Ectodermal cell (in vitro differentiated cells): ENCODE data around the gene AIP.

Source experiments
- H3K27ac ChIP-seq: 2 replicates; pipeline ENCODE4 v1.7.0; 2013; ENCODE audit warnings: mild to moderate bottlenecking, low read depth, low read length; ENCODE audit not compliant: insufficient read depth, poor library complexity, severe bottlenecking
- H3K27me3 ChIP-seq: 2 replicates; pipeline ENCODE4 v1.7.0; 2013; ENCODE audit warnings: mild to moderate bottlenecking, low read length; ENCODE audit not compliant: insufficient read depth, control insufficient read depth, poor library complexity, severe bottlenecking
- H3K36me3 ChIP-seq: one replicate; pipeline ENCODE4 v1.7.0; 2013; ENCODE audit warnings: low read length; ENCODE audit not compliant: control insufficient read depth, insufficient read depth
- H3K4me1 ChIP-seq: one replicate; pipeline ENCODE4 v1.7.0; 2013; ENCODE audit warnings: low read length; ENCODE audit not compliant: control insufficient read depth, insufficient read depth
- H3K4me3 ChIP-seq: 2 replicates; pipeline ENCODE4 v1.7.0; 2013; ENCODE audit warnings: low read depth, low read length, control low read depth; ENCODE audit not compliant: insufficient read depth
- H3K9me3 ChIP-seq: 2 replicates; pipeline ENCODE4 v1.7.0; 2013; ENCODE audit warnings: mild to moderate bottlenecking, low read length, moderate library complexity; ENCODE audit not compliant: control insufficient read depth
- WGBS, 2 experiments: methylation state at CpG; one replicate each; pipeline ENCODE4 v1.1.7; 2013; ENCODE audit warnings: missing lambda C conversion rate in 2 of 2; 5-methylcytosine and 5-hydroxymethylcytosine counted together

Gene AIP

DNA sequence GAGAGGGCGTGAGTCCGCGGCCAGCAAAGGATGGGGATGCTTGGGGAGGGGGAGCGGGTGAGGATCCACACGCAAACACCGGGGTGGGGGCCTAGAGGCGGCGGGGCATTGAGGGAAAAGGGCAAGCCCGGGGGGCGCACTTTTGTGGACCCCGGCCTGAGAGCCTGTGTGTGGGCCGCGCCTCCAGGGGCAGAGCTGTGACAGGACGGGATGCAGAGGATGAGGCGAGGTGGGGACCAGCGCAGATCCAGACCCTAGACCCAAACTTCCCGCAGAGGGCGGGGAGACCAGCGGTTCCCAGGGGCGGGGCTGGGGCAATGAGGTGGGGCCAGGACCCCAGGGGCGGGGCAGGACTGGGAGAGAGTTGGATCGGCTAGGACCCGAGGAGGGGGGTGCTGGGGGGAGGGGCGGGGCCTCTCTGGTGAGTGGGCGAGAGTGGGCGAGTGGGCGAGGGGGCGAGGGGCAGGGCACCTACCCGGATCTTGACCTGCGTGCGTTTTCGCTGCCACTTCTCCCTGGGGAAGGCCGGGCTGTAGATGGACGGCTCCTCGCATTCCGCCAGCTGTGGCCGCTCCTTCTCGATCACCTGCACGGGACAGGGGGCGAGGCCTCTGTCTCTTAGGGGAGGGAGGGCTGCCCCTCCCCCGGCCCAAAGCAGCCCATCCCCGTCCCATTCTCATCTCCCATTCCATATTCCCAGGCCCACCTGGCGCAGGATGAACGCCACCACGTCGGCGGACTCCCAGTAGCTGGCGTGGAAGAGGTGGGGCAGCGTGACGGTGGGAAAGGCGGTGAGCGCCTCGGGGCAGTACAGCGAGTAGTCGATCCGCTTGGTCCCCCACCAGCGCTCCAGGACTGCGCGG is 11.8 kb downstream of the AIP start:
- Histone ChIP-seq H3K27ac (no peak overlapping the region), H3K9me3 (no peaks in the 10 kb centered on the region), H3K27me3 (no peaks in the 10 kb centered on the region), H3K4me1 (no peaks in the 10 kb centered on the region), H3K4me3 (no peak overlapping the region), H3K36me3 (peaks cover 11% of the 10 kb centered on the region)
- 92 to 93% methylated on average over 59 of the region's 59 CpGs for WGBS, 2 experiments

GRCh38 chr11:67495234-67496005 is 12.6 kb downstream of the AIP start:
- Histone ChIP-seq H3K4me3 (no peak overlapping the region), H3K27ac (no peak overlapping the region), H3K27me3 (no peaks in the 10 kb centered on the region), H3K36me3 (peaks cover 11% of the 10 kb centered on the region), H3K9me3 (no peaks in the 10 kb centered on the region), H3K4me1 (no peaks in the 10 kb centered on the region)
- 94% methylated on average over 16 of the region's 16 CpGs for WGBS, 2 experiments

DNA sequence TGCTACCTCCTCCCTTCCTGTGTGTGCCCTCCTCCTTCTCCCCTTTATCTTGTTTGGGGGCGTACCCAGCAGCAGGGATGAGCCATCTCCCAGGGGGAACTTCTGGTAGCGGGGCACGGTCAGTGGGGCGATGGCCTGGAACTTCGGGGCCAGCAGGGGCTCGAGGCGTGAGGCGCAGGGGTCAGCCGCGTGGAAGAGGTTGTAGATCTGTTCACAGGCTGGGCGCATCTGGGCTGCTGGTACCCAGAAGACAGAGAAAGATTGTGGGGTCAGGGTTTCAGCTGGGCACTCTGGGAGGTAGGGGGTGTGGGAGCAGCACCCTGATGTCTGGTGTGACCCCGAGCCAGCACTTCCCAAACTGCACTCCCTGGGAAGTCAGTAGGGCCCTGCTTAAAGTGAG is 13.3 kb downstream of the AIP start:
- Histone ChIP-seq H3K9me3 (no peaks in the 10 kb centered on the region), H3K4me1 (no peaks in the 10 kb centered on the region), H3K36me3 (peaks cover 11% of the 10 kb centered on the region), H3K27ac (no peak overlapping the region), H3K27me3 (no peaks in the 10 kb centered on the region), H3K4me3 (no peak overlapping the region)
- WGBS, 2 experiments: 95 to 96% methylated on average over 12 of the region's 12 CpGs

DNA sequence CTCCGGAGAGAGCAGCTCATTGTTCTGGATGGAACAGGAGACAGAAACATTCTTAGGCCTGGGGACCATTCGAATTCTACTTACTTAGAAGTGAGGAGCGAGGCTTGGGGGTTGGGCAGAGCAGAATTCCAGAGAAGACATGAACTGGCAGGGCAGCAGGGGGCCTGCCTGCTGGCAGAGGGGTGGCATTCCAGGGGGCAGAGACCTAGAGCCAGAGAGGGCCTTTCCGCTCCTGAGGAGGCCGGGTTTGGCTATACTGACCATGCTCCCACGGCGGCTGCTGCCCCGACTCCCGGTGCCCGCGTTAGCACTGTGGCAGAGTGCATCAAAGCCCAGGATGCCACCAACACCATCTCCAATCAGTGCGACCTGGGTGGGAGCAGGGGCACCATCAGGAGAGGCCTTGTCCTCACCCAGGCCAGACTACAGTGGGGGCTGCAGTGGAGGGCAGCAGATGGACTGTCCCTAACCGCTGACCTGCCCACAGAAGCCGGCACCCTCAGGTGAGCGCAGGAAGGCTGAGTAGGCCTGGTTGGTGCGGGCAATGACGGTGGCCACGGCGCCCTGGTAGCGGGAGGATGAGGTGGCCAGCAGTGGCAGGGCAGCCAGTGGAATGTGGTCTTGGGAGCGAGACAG is 14.9 kb downstream of the AIP start:
- no peak overlapping the region for H3K4me3 ChIP-seq
- no peak overlapping the region for H3K27ac ChIP-seq
- no peaks in the 10 kb centered on the region for H3K9me3 ChIP-seq
- no peaks in the 10 kb centered on the region for H3K4me1 ChIP-seq
- no peaks in the 10 kb centered on the region for H3K27me3 ChIP-seq
- H3K36me3 ChIP-seq: peaks cover 5% of the 10 kb centered on the region
- 93 to 95% methylated on average over 21 of the region's 21 CpGs for WGBS, 2 experiments

GRCh38 chr11:67498544-67498972 is 15.7 kb downstream of the AIP start:
- Histone ChIP-seq H3K27me3 (peaks cover 7% of the 10 kb centered on the region), H3K36me3 (no peaks in the 10 kb centered on the region), H3K4me3 (no peak overlapping the region), H3K9me3 (no peaks in the 10 kb centered on the region), H3K27ac (no peak overlapping the region), H3K4me1 (peaks cover 7% of the 10 kb centered on the region)
- 92 to 93% methylated on average over 21 of the region's 21 CpGs for WGBS, 2 experiments

DNA sequence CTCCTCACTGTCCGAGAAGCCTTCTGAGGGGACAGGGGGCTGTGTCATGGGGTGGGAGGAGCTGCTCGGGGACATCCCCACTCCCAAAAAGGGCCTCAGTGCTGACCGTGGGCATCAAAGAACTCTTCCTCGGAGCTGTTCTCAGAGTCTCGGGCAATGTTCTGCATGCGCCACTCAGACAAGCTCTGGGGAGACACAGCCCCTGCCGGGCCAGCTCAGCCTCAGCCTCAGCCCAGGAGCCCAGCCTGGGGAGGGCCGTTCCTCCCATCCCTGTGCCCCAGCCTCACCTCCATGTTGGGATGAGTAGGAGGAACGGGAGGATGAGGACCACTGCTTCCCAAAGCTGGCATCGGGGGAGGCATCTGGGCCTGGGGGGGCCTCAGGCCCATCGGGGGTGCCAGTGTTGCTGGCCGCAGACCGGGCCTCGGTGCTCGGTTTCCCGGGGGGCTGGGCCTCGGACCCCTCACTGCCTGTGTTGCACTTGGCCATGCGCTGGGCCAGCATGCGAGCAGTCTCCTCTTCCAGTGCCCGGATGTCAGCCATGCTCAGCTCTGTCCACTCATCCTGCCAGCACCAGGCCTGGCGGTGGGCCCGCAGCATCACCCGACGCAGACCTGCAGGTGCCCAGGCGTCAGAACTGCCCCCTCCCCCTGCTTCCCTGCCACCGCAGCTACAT is 17.1 kb downstream of the AIP start:
- Histone ChIP-seq H3K4me3 (no peak overlapping the region), H3K27me3 (peaks cover 12% of the 10 kb centered on the region), H3K27ac (no peak overlapping the region), H3K4me1 (peaks cover 11% of the 10 kb centered on the region), H3K9me3 (no peaks in the 10 kb centered on the region), H3K36me3 (no peaks in the 10 kb centered on the region)
- 95% methylated on average over 26 of the region's 26 CpGs for WGBS, 2 experiments

DNA sequence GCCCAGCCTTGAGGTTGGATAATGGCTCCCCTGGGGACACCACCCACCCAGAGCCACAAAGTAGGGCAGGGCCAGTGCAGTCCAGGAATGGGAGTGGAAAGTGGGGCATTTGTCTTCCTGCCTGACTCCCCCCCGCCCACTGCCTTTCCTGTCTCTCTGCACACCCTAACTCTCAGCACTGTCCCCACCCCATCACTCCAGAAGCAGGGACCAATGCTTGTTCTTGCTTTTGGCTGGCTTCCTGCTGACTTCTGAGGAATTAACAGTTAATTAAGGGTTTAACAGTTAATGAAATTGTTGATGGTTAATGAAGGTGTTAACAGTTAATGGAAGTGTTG is 17.6 kb downstream of the AIP start:
- WGBS, 2 experiments: 92 to 93% methylated on average over 1 of the region's 1 CpG

GRCh38 chr11:67500831-67501715 is 18.2 kb downstream of the AIP start:
- Histone ChIP-seq H3K36me3 (no peaks in the 10 kb centered on the region), H3K27ac (no peak overlapping the region), H3K9me3 (no peaks in the 10 kb centered on the region), H3K4me3 (no peak overlapping the region), H3K4me1 (peaks cover 17% of the 10 kb centered on the region), H3K27me3 (peaks cover 12% of the 10 kb centered on the region)
- WGBS, 2 experiments: 93 to 94% methylated on average over 9 of the region's 9 CpGs

More for the DNA sequence above, 17.6 kb downstream of the AIP start:
- no peaks in the 10 kb centered on the region for H3K9me3 ChIP-seq
- peaks cover 11% of the 10 kb centered on the region for H3K4me1 ChIP-seq
- H3K27ac ChIP-seq: no peak overlapping the region
- H3K27me3 ChIP-seq: peaks cover 12% of the 10 kb centered on the region
- H3K4me3 ChIP-seq: no peak overlapping the region
- H3K36me3 ChIP-seq: no peaks in the 10 kb centered on the region

GRCh38 chr11:67501854-67502253 is 19.0 kb downstream of the AIP start:
- Histone ChIP-seq H3K27ac (no peak overlapping the region), H3K27me3 (peaks cover 12% of the 10 kb centered on the region), H3K36me3 (no peaks in the 10 kb centered on the region), H3K4me3 (no peak overlapping the region), H3K9me3 (no peaks in the 10 kb centered on the region), H3K4me1 (peaks cover 17% of the 10 kb centered on the region)
- WGBS, 2 experiments: 96% methylated on average over 18 of the region's 18 CpGs
